ENCODE measurements around the gene ERAL1. TPM values are rescaled to one million over a fixed set of nuclear protein-coding genes. Genes with fewer than 3 reads are reported as not detected.
"Not testable (repeated sequence)": the region's sequence is repeated elsewhere in the genome, so short reads cannot be mapped to it uniquely, and the experiment has no call there.

ERAL1 gene
- total and polyA plus RNA-seq, 9 donors = 18.7 to 49.4 (median 44.6) TPM

DNA sequence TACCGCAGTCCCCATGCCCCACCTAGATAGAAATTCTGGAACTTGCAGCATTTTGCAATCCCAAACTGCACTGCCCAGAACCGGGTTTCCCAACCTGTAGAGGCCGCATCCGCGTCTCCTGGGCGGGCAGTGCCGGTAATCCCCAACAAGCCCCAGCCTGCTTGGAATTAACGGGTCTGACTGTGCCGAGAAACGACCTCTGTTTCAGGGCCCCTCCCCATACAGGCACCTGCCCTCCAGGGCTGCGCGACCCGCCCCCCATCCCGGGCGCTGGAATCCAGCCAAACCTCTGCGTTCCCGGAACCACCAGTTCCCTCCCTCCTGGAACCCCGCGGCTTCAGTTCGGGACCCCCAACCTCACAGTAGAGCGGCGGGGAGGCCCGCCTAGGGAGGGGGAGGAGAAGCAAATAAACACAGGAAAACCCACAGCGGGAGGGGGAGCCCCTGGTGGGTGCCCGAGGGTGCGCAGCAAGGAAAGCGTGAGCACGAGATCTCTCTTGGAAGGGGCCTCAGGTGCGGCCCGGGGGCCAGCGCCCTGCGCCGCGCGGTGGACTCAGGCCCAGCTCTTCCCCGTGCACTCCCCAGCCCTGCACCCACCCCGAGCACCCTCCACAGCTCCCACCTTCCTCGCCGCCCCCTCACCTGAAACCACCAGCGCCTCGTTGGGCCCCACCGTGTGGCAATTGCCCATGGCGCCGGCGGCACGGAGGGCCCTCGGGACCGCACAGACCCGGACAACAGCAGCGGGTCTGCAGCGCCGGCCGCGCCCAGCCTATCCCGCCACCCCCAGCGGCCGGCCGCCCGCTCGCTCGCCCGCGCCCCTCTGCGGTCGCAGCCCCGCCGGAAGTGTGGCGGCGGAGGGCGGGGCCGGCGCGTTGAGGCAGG is 42.3 kb downstream of the ERAL1 start, which contains the start of gene FLOT2:
Gene FLOT2, minus strand, starts transcription at position 850 of the 885 bp plus-strand sequence. Its CDS starts 159 bp downstream, at position 691.
- under 1% methylated on average over 67 of the region's 73 CpGs for WGBS (ENCODE audit: insufficient coverage)
- H3K4me1 ChIP-seq (ENCODE audit: control insufficient read depth, insufficient read depth, low read length) = peaks cover 28% of the 10 kb centered on the region
- H3K27me3 ChIP-seq (ENCODE audit: control insufficient read depth, insufficient read depth, low read length) = no peaks in the 10 kb centered on the region
- H3K4me3 ChIP-seq (ENCODE audit: low read length) = peak within 1 kb of the TSS; percentile 78
- peak within 1 kb of the TSS; percentile 85 for H3K27ac ChIP-seq (ENCODE audit: low read length)
- H3K36me3 ChIP-seq (ENCODE audit: control insufficient read depth, insufficient read depth, low read length) = no peaks in the 10 kb centered on the region
- peak; percentile 69 for DNase-seq
- no peaks in the 10 kb centered on the region for H3K9me3 ChIP-seq (replicated peaks; ENCODE audit: control insufficient read depth, low read depth, low read length)

DNA sequence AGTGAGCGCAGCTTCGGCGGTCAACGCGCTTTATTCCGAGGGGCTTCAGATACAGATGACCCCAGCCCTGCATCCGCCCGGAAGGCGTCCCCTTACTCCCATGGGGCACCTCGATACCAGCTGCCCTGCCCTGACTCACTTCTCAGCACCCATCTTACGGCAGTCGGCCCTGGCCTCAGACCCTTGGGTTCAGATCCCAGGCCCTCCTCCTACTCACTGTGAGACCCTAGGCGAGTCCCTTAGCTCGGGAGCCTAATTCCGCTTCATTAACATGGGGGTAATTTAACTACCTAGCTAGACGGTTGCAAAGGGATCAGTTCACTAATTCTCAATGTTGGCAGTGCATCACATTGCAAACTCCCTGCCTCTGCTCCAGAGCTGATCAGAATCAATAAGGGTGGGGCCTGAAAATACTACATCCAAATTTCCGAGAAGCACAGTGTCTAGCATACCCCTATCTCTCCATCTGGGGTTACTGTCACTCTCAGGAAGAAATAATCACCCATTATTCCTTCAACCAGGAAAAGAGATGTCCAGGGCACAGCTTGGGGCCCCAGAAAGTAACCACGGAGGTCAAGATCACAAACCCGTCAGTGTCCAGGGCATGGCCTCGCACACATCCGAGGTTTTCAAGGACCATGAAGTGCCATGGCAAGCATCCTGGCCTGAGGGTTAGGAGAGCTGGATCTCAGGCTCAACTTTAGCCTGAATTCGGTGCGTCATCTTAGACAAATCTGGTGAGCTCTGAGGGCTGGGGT is 43.1 kb downstream of the ERAL1 start:
- H3K4me3 ChIP-seq (ENCODE audit: low read length) = peak overlapping the region; percentile 78
- DNase-seq = no peak
- WGBS (ENCODE audit: insufficient coverage) = 21% methylated on average over 18 of the region's 23 CpGs
- peak overlapping the region; percentile 53 for H3K27ac ChIP-seq (ENCODE audit: low read length)
- H3K4me1 ChIP-seq (ENCODE audit: control insufficient read depth, insufficient read depth, low read length) = peaks cover 24% of the 10 kb centered on the region
- no peaks in the 10 kb centered on the region for H3K27me3 ChIP-seq (ENCODE audit: control insufficient read depth, insufficient read depth, low read length)
- no peaks in the 10 kb centered on the region for H3K9me3 ChIP-seq (replicated peaks; ENCODE audit: control insufficient read depth, low read depth, low read length)
- H3K36me3 ChIP-seq (ENCODE audit: control insufficient read depth, insufficient read depth, low read length) = no peaks in the 10 kb centered on the region

DNA sequence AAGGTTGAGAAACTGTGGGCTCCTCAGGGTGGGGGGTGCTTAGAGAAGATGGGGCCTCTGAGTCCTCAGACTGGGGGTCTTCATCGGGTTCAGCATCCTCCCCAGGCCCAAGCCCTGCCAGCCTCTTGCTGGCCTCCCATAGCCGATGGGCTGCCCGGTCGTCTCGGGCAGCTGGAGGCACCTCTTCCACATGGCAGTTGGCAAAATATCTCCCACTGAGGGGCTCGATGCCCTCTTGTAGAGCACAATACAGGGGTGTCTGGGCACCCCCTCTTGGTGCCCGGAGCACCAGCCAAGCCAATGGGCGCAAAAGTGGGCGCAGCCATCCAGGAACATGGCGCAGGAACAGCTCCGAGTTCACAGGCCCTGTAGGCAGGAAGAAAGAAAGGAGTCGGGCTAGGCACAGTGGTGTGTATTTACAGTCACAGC is 43.7 kb downstream of the ERAL1 start:
- 83% methylated on average over 12 of the region's 12 CpGs for WGBS (ENCODE audit: insufficient coverage)
- peaks cover 26% of the 10 kb centered on the region for H3K4me1 ChIP-seq (ENCODE audit: control insufficient read depth, insufficient read depth, low read length)

DNA sequence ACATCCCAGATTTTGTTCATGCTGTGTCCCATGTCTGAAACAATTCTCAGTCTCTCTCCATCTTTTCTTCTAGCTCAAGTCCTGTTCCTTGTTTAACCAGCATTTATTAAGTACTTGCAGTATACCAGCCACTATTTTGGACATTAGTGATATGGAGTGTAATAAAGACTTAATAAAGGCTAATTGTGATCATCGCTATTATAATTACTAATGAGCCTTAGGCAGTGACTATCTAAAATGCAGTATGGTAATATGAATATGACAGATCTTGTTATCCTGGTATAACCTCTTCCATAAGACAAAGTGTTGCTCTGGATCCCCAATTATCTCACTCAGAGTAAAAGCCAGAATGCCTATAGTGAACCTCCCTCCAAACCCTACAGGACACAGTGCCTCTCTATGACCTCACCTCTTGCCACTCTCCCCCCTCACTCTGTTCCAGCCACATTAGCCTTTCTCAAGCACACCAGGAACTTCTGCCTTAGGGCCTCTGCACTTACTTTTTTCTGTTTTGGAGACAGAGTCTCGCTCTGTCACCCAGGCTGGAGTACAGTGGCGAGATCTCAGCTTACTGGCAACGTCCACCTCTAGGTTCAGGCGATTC is 44.5 kb downstream of the ERAL1 start:
- Histone ChIP-seq H3K4me3 (ENCODE audit: low read length) (no peak overlapping the region), H3K27me3 (ENCODE audit: control insufficient read depth, insufficient read depth, low read length) (no peaks in the 10 kb centered on the region), H3K9me3 (replicated peaks; ENCODE audit: control insufficient read depth, low read depth, low read length) (no peaks in the 10 kb centered on the region), H3K4me1 (ENCODE audit: control insufficient read depth, insufficient read depth, low read length) (peaks cover 26% of the 10 kb centered on the region), H3K36me3 (ENCODE audit: control insufficient read depth, insufficient read depth, low read length) (no peaks in the 10 kb centered on the region), H3K27ac (ENCODE audit: low read length) (no peak overlapping the region)
- no CpG with 5 or more reads among the region's 5 CpGs for WGBS (ENCODE audit: insufficient coverage)
- DNase-seq = no peak

More for the DNA sequence above, 43.7 kb downstream of the ERAL1 start:
- Histone ChIP-seq H3K27me3 (ENCODE audit: control insufficient read depth, insufficient read depth, low read length) (no peaks in the 10 kb centered on the region), H3K36me3 (ENCODE audit: control insufficient read depth, insufficient read depth, low read length) (no peaks in the 10 kb centered on the region), H3K4me3 (ENCODE audit: low read length) (no peak overlapping the region), H3K27ac (ENCODE audit: low read length) (no peak overlapping the region), H3K9me3 (replicated peaks; ENCODE audit: control insufficient read depth, low read depth, low read length) (no peaks in the 10 kb centered on the region)
- DNase-seq = no peak

DNA sequence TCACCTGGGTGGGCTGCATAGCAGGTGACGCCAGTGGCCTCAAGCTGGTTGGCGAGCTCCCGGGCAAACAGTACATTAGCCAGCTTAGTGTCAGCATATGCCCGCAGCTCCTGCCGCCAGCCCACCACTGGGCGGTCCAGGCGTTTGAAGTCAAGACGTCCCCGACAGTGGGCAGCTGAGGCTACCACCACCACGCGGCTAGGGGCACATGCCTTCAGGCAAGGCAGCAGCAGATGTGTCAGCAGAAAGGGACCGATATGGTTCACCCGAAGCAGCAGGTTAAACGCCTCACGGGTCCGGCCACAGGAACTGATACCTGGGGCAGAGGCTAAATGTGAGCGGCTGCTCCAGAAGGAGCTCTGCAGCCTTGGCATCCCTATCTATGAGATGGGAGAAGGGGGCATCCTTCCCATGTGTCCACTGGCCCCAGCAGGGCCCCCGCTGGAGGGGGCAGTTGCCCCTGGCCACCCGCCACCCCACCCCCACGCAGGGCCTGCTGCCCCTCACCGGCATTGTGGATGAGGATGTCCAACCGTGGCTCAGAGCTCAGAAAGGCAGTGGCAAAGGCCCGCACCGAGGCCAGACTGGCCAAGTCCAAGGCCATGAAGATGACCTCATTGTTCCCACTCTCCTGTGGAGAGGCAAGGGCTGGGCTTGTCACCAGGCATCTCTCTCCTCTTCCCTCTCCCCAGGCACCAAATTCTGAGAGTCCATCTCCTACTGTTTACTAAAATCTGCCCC is 46.3 kb downstream of the ERAL1 start:
- no peaks in the 10 kb centered on the region for H3K27me3 ChIP-seq (ENCODE audit: control insufficient read depth, insufficient read depth, low read length)
- 95% methylated on average over 23 of the region's 24 CpGs for WGBS (ENCODE audit: insufficient coverage)
- H3K27ac ChIP-seq (ENCODE audit: low read length) = no peak overlapping the region
- no peak for DNase-seq
- H3K36me3 ChIP-seq (ENCODE audit: control insufficient read depth, insufficient read depth, low read length) = peaks cover 4% of the 10 kb centered on the region
- no peak overlapping the region for H3K4me3 ChIP-seq (ENCODE audit: low read length)
- H3K4me1 ChIP-seq (ENCODE audit: control insufficient read depth, insufficient read depth, low read length) = peaks cover 21% of the 10 kb centered on the region
- H3K9me3 ChIP-seq (replicated peaks; ENCODE audit: control insufficient read depth, low read depth, low read length) = no peaks in the 10 kb centered on the region

- 2% methylated on average over 61 of the region's 62 CpGs for WGBS (ENCODE audit: insufficient coverage)
- H3K4me1 ChIP-seq (ENCODE audit: control insufficient read depth, insufficient read depth, low read length) = peaks cover 16% of the 10 kb centered on the region
- H3K27ac ChIP-seq (ENCODE audit: low read length) = peak overlapping the region; percentile 80
- no peaks in the 10 kb centered on the region for H3K27me3 ChIP-seq (ENCODE audit: control insufficient read depth, insufficient read depth, low read length)
- H3K9me3 ChIP-seq (replicated peaks; ENCODE audit: control insufficient read depth, low read depth, low read length) = no peaks in the 10 kb centered on the region
- H3K4me3 ChIP-seq (ENCODE audit: low read length) = peak overlapping the region; percentile 55
- H3K36me3 ChIP-seq (ENCODE audit: control insufficient read depth, insufficient read depth, low read length) = peaks cover 14% of the 10 kb centered on the region
- no peak for DNase-seq
Measured at GRCh38 chr17:28901866-28902818, 47.3 kb downstream of the ERAL1 start.

- DNase-seq = peak; percentile 91
- under 1% methylated on average over 54 of the region's 55 CpGs for WGBS (ENCODE audit: insufficient coverage)
- Histone ChIP-seq H3K9me3 (replicated peaks; ENCODE audit: control insufficient read depth, low read depth, low read length) (no peaks in the 10 kb centered on the region), H3K36me3 (ENCODE audit: control insufficient read depth, insufficient read depth, low read length) (peaks cover 22% of the 10 kb centered on the region), H3K4me1 (ENCODE audit: control insufficient read depth, insufficient read depth, low read length) (peaks cover 13% of the 10 kb centered on the region), H3K4me3 (ENCODE audit: low read length) (peak within 1 kb of the TSS; percentile 55), H3K27ac (ENCODE audit: low read length) (peak within 1 kb of the TSS; percentile 80), H3K27me3 (ENCODE audit: control insufficient read depth, insufficient read depth, low read length) (no peaks in the 10 kb centered on the region)
Measured at GRCh38 chr17:28902819-28903545, 48.2 kb downstream of the ERAL1 start, which contains the start of gene DHRS13. TSS of gene DHRS13 (minus strand) at chr17:28903079. CDS start at chr17:28902944, 135 bp downstream.

DNA sequence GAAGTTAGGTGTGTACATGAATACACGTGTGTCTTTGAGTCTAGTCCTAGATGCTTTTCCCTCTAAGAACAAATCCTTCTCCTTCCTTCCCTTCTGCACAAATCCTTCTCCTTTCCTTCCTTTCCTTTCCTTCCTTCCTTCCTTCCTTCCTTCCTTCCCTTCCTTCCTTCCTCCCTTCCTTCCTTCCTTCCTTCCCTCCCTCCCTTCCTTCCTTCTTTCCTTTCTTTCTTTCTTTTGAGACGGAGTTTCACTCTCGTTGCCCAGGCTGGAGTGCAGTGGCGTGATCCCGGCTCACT is 48.7 kb downstream of the ERAL1 start:
- not testable (repeated sequence) for H3K27ac ChIP-seq (ENCODE audit: low read length); H3K27me3 ChIP-seq (ENCODE audit: control insufficient read depth, insufficient read depth, low read length); H3K9me3 ChIP-seq (replicated peaks; ENCODE audit: control insufficient read depth, low read depth, low read length); DNase-seq; H3K4me3 ChIP-seq (ENCODE audit: low read length)
- 65% methylated on average over 2 of the region's 5 CpGs for WGBS (ENCODE audit: insufficient coverage)
- Histone ChIP-seq H3K36me3 (ENCODE audit: control insufficient read depth, insufficient read depth, low read length) (peaks cover 27% of the 10 kb centered on the region), H3K4me1 (ENCODE audit: control insufficient read depth, insufficient read depth, low read length) (peaks cover 14% of the 10 kb centered on the region)

All from muscle of leg (tissue), 11 donors.